Smooth muscle cell (in vitro differentiated cells): Measurements from ENCODE around the gene NT5DC4. TPM values are rescaled to one million over a fixed set of nuclear protein-coding genes. Genes with fewer than 3 reads are reported as not detected.

Experiments used
- DNase-seq: peaks from one replicate; lab custom pipeline; 2025; ENCODE audit not compliant: unreplicated experiment; lab: John Stamatoyannopoulos, UW
- H2AFZ ChIP-seq: fragments of 200-600 bp; sonication (generic); 2 replicates; pipeline ENCODE4 v1.6.0; 2016; ENCODE audit warnings: antibody characterized with exemption, low read depth, mild to moderate bottlenecking
- H3F3A ChIP-seq: fragments of 200-600 bp; sonication (generic); 2 replicates; pipeline ENCODE4 v1.6.0; 2017; ENCODE audit warnings: antibody characterized with exemption, low read depth
- H3K27ac ChIP-seq: fragments of 200-600 bp; sonication (generic); 2 replicates; pipeline ENCODE4 v1.5.1; 2016; ENCODE audit warnings: low read depth, mild to moderate bottlenecking
- H3K27me3 ChIP-seq: fragments of 200-600 bp; sonication (generic); 2 replicates; pipeline ENCODE4 v1.6.1; 2016; ENCODE audit warnings: low read depth, mild to moderate bottlenecking
- H3K36me3 ChIP-seq: fragments of 200-600 bp; sonication (generic); 2 replicates; pipeline ENCODE4 v1.5.1; 2016; ENCODE audit warnings: low read depth
- H3K4me1 ChIP-seq: fragments of 200-600 bp; sonication (generic); 2 replicates; pipeline ENCODE4 v1.5.1; 2016; ENCODE audit warnings: low read depth
- H3K4me2 ChIP-seq: fragments of 200-600 bp; sonication (generic); 2 replicates; pipeline ENCODE4 v1.6.0; 2016; ENCODE audit warnings: mild to moderate bottlenecking
- H3K4me3 ChIP-seq: fragments of 200-600 bp; sonication (generic); 2 replicates; pipeline ENCODE4 v1.5.1; 2016; ENCODE audit warnings: mild to moderate bottlenecking
- H3K79me2 ChIP-seq: fragments of 200-600 bp; sonication (generic); 2 replicates; pipeline ENCODE4 v1.6.0; 2016; ENCODE audit warnings: low read depth, mild to moderate bottlenecking
- H3K9ac ChIP-seq: fragments of 200-600 bp; sonication (generic); 2 replicates; pipeline ENCODE4 v1.6.0; 2016; ENCODE audit warnings: low read depth
- H3K9me3 ChIP-seq: fragments of 200-600 bp; sonication (generic); replicated peaks from 2 replicates; pipeline ENCODE4 v1.5.1; 2016; ENCODE audit warnings: low read depth
- H4K20me1 ChIP-seq: fragments of 200-600 bp; sonication (generic); 2 replicates; pipeline ENCODE4 v1.6.0; 2016; ENCODE audit warnings: low read depth
- CTCF ChIP-seq: fragments of 200-600 bp; sonication (generic); IDR thresholded peaks from 2 replicates; pipeline ENCODE4 v1.5.1; 2017; ENCODE audit warnings: borderline replicate concordance, mild to moderate bottlenecking, antibody characterized with exemption; ENCODE audit not compliant: insufficient read depth, poor library complexity, severe bottlenecking
- whole genome bisulfite sequencing: methylation state at CpG from one replicate; pipeline ENCODE4 v1.1.7; 2016; ENCODE audit warnings: low lambda C conversion rate; 5-methylcytosine and 5-hydroxymethylcytosine counted together
- polyA plus RNA-seq: library from polyadenylated mRNA; unstranded; fragments of >200 nt; fragmentation: Nextera tagmentation; extraction: Ambion mirVana; gene quantifications from 2 replicates; pipeline ENCODE4 v1.2.1, GENCODE V29; 2016
- total RNA-seq: library from RNA; depleted of rRNA; stranded (reverse); fragments of >200 nt; gene quantifications from 2 replicates; pipeline ENCODE4 v1.2.3, GENCODE V29; 2014

NT5DC4 gene
- total and polyA plus RNA-seq, 2 experiments from 2014 or later: not detected

GRCh38 chr2:112755444-112755843, 34.6 kb downstream of the NT5DC4 start:
- Histone ChIP-seq H3F3A (no peaks in the 10 kb centered on the region), H2AFZ (no peak overlapping the region), H3K4me2 (no peak overlapping the region), H3K27me3 (no peaks in the 10 kb centered on the region), H3K9ac (no peak overlapping the region), H3K27ac (no peak overlapping the region), H3K79me2 (no peaks in the 10 kb centered on the region), H3K36me3 (peaks cover 4% of the 10 kb centered on the region), H4K20me1 (no peaks in the 10 kb centered on the region), H3K9me3 (no peaks in the 10 kb centered on the region), H3K4me1 (no peaks in the 10 kb centered on the region), H3K4me3 (no peak overlapping the region)
- TF ChIP-seq CTCF: no peak
- 88% methylated on average over 4 of the region's 4 CpGs for WGBS
- no peak for DNase-seq

GRCh38 chr2:112756207-112756606, 35.4 kb downstream of the NT5DC4 start:
- no peaks in the 10 kb centered on the region for H4K20me1 ChIP-seq
- no peak overlapping the region for H3K4me2 ChIP-seq
- WGBS: 97% methylated on average over 3 of the region's 3 CpGs

GRCh38 chr2:112757265-112757664, 36.4 kb downstream of the NT5DC4 start:
- Histone ChIP-seq H3K9me3 (no peaks in the 10 kb centered on the region), H4K20me1 (no peaks in the 10 kb centered on the region), H3F3A (no peaks in the 10 kb centered on the region), H3K9ac (no peak overlapping the region), H2AFZ (no peak overlapping the region), H3K79me2 (peaks cover 10% of the 10 kb centered on the region), H3K27me3 (no peaks in the 10 kb centered on the region), H3K4me3 (no peak overlapping the region), H3K4me1 (no peaks in the 10 kb centered on the region), H3K27ac (no peak overlapping the region), H3K4me2 (no peak overlapping the region), H3K36me3 (peaks cover 4% of the 10 kb centered on the region)
- DNase-seq: no peak
- no peak for TF ChIP-seq CTCF
- 97% methylated on average over 3 of the region's 3 CpGs for WGBS

More at GRCh38 chr2:112756207-112756606, 35.4 kb downstream of the NT5DC4 start:
- Histone ChIP-seq H3K4me1 (no peaks in the 10 kb centered on the region), H3F3A (no peaks in the 10 kb centered on the region), H3K4me3 (no peak overlapping the region), H3K79me2 (no peaks in the 10 kb centered on the region), H3K36me3 (peaks cover 4% of the 10 kb centered on the region), H2AFZ (no peak overlapping the region), H3K27ac (no peak overlapping the region), H3K9ac (no peak overlapping the region), H3K9me3 (no peaks in the 10 kb centered on the region), H3K27me3 (no peaks in the 10 kb centered on the region)
- no peak for DNase-seq
- TF ChIP-seq CTCF: no peak

GRCh38 chr2:112758711-112759110, 37.9 kb downstream of the NT5DC4 start:
- Histone ChIP-seq H3K27me3 (no peaks in the 10 kb centered on the region), H3F3A (no peaks in the 10 kb centered on the region), H4K20me1 (no peaks in the 10 kb centered on the region), H3K9me3 (no peaks in the 10 kb centered on the region), H2AFZ (no peak overlapping the region), H3K4me2 (no peak overlapping the region), H3K9ac (no peak overlapping the region), H3K79me2 (peaks cover 23% of the 10 kb centered on the region), H3K4me1 (peaks cover 6% of the 10 kb centered on the region), H3K27ac (no peak overlapping the region), H3K4me3 (no peak overlapping the region), H3K36me3 (peaks cover 4% of the 10 kb centered on the region)
- 93% methylated on average over 2 of the region's 2 CpGs for WGBS
- TF ChIP-seq CTCF: no peak
- DNase-seq: no peak
